Lower leg skin (tissue), 4 donors: Measurements from ENCODE around the gene PBX1. TPM values are rescaled to one million over a fixed set of nuclear protein-coding genes. Genes with fewer than 3 reads are reported as not detected.

Source experiments
- DNase-seq, 2 donors: peaks; one replicate each; pipeline ENCODE4 v3.0.0-alpha.2; 2019; ENCODE audit warnings: low spot score in 2 of 2
- H3K4me3 ChIP-seq: fragments of 200-600 bp; sonication (generic); 2 replicates; pipeline ENCODE4 v1.5.1; 2017; ENCODE audit warnings: mild to moderate bottlenecking, low read depth; ENCODE audit not compliant: poor library complexity, severe bottlenecking
- POLR2A ChIP-seq, 2 donors: fragments of 450-650 bp; IDR thresholded peaks; one replicate each; pipeline ENCODE4 v1.6.1; 2016 to 2017; ENCODE audit warnings: antibody characterized with exemption in 2 of 2, mild to moderate bottlenecking in 1 of 2, moderate library complexity in 1 of 2
- WGBS, 2 donors: methylation state at CpG; one replicate each; pipeline ENCODE4 v1.1.5; 2018; 5-methylcytosine and 5-hydroxymethylcytosine counted together
- intact Hi-C: fragments of 100-400 bp; cut with DNase I; formaldehyde crosslinking; loops from one replicate; pipeline ENCODE4 v1.15.0; 2023; ENCODE audit warnings: low total_unique reads
- total RNA-seq, 4 donors: library from RNA; depleted of rRNA; stranded (reverse); fragments of >200 nt; gene quantifications; one replicate each; pipeline ENCODE4 v1.1.0, GENCODE V29; 2016
- TF ChIP-seq, protein P1 (sequence below), 3 donors: fragments of 450-650 bp; IDR thresholded peaks; one replicate each; pipeline ENCODE4 v1.5.1; 2016; ENCODE audit warnings: antibody characterized with exemption in 3 of 3, mild to moderate bottlenecking in 3 of 3, moderate library complexity in 2 of 3

PBX1 gene
- total RNA-seq, 4 donors from 2014 or later = 10.0 to 24.1 (median 15.4) TPM

DNA sequence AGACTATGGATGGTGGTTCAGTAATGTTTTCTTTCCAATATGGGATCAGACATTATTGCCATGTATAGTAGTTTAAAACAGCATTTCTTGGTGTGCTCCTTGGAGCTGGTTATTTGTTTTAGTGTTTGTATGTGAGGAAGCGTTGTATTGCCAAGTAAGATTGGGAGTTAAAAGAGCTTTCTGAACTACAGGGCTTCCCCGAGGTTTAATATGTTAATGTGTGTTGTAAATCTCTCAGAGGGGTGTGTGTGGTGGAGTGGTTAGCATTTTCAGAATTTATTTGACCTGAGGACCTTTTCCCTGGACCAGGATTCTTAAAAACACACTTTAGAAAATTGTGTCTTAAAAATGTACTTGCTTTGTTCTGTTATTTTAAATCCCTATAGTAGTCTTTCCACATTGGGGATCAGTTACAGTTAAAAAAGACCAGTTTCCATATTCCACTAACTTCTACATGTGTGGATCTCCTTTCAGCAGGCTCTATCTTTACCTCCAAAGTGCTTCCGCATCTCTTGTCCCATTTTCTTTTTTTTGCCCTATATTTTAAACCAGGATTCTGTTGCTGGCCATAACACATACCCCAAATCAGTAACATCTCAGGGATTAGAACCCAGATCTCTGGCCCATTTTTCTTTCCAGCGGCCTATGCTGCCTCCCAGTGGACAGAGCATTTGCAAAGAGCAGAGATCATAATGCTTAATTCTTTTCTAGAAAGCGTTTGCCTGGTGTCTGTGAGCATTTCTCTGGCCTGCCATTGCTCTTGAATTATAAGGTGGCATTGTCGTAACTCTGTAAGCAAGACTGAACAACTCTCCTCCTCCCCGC, 58.6 kb downstream of the PBX1 start:
- intact Hi-C loops = no loop called here
- WGBS, 2 donors = 71 to 77% methylated on average over 7 of the region's 7 CpGs
- TF ChIP-seq POLR2A (IDR thresholded peaks at IDR 0.05) = no peak
- TF ChIP-seq, protein P1, sequence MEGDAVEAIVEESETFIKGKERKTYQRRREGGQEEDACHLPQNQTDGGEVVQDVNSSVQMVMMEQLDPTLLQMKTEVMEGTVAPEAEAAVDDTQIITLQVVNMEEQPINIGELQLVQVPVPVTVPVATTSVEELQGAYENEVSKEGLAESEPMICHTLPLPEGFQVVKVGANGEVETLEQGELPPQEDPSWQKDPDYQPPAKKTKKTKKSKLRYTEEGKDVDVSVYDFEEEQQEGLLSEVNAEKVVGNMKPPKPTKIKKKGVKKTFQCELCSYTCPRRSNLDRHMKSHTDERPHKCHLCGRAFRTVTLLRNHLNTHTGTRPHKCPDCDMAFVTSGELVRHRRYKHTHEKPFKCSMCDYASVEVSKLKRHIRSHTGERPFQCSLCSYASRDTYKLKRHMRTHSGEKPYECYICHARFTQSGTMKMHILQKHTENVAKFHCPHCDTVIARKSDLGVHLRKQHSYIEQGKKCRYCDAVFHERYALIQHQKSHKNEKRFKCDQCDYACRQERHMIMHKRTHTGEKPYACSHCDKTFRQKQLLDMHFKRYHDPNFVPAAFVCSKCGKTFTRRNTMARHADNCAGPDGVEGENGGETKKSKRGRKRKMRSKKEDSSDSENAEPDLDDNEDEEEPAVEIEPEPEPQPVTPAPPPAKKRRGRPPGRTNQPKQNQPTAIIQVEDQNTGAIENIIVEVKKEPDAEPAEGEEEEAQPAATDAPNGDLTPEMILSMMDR (IDR thresholded peaks at IDR 0.05) = no peak
- DNase-seq = no peak
- H3K4me3 ChIP-seq = no peak overlapping the region

- intact Hi-C loops = no loop called here
- no peak overlapping the region for H3K4me3 ChIP-seq
- WGBS, 2 donors = 67 to 79% methylated on average over 4 to 5 of the region's 5 CpGs
- TF ChIP-seq, protein P1 (IDR thresholded peaks at IDR 0.05) = no peak
- TF ChIP-seq POLR2A (IDR thresholded peaks at IDR 0.05) = no peak
- no peak for DNase-seq
Measured at GRCh38 chr1:164618202-164618564, 59.2 kb downstream of the PBX1 start.

DNA sequence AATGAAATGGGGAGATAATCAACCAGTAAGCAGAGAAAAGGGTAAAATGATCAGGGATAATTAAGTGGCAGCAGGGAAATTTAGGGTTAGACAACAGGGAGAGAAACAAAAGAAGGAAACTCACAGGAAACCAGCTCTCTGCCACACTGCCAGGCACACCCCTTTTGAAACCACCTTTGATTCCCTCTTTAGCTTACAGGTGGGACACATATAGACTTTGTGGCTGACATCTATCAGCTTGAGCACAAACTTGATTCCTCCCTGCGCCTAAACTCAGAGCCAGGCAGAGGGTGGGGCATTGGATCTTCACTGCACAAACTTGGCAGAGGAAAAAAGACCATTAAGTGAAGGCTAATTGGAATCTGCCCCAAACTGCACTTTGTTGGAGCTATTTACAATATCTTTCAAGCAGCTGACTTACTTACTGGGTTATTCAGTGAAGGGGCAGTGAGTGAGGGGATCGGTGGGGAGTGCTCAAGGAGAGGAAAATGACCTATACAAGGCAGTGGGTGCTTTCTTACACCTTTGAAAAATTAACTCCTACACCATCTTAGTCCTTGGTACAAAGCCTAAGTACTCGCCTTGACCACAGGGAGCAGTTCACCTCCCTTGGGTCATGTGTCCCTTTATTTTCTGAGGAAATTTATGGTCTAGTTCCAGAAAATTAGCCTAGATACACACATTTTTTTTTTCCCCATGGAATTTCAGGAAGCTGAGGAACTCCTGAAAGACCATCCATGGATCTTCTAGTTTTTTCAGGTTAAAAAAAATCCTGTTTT, 60.2 kb downstream of the PBX1 start:
- 19 to 22% methylated on average over 3 of the region's 3 CpGs for WGBS, 2 donors
- no peak for DNase-seq
- intact Hi-C loops = no loop called here
- no peak for TF ChIP-seq POLR2A (IDR thresholded peaks at IDR 0.05)
- TF ChIP-seq, protein P1 (IDR thresholded peaks at IDR 0.05) = no peak
- no peak overlapping the region for H3K4me3 ChIP-seq

- DNase-seq = no peak
- no peak overlapping the region for H3K4me3 ChIP-seq
- 62 to 71% methylated on average over 8 of the region's 8 CpGs for WGBS, 2 donors
- TF ChIP-seq POLR2A (IDR thresholded peaks at IDR 0.05) = no peak
- TF ChIP-seq, protein P1 (IDR thresholded peaks at IDR 0.05) = no peak
- intact Hi-C loops = no loop called here
Measured at GRCh38 chr1:164622068-164622845, 63.3 kb downstream of the PBX1 start.

DNA sequence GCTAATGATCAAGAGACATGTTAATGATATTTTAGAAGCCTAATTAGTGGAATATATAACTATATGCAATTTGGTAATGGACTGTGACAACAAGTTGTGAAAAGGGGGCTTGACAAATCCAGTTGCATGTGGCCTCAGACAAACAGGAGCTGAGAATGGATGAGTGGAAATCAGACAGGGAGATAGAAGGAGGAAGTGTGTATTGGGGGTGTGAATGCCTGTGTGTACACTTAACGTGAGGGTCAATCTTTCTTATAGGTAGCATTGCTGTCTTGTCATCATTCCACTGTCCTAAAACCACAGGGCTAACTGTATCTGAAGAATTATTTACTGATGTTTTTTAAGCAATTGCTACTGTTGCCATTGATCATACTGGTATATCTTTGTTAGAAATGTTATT, 64.8 kb downstream of the PBX1 start:
- TF ChIP-seq POLR2A (IDR thresholded peaks at IDR 0.05) = no peak
- TF ChIP-seq, protein P1 (IDR thresholded peaks at IDR 0.05) = no peak
- intact Hi-C loops = no loop called here
- 81 to 91% methylated on average over 1 of the region's 1 CpG for WGBS, 2 donors
- no peak overlapping the region for H3K4me3 ChIP-seq
- DNase-seq = no peak
